Stimulated activated CD8-positive, alpha-beta memory T cell treated with anti-CD3 and anti-CD28 coated beads, Interleukin-15, amount 100 ng/mL, for 48 hours (primary cell): ENCODE results near the gene C19orf12.
"Not testable (repeated sequence)": the region's sequence is repeated elsewhere in the genome, so short reads cannot be mapped to it uniquely, and the experiment has no call there.

Experiments
- DNase-seq, 2 donors: peaks; one replicate each; pipeline ENCODE4 v3.0.0-alpha.2; 2020; ENCODE audit warnings: low read depth in 2 of 2

The C19orf12 gene

DNA sequence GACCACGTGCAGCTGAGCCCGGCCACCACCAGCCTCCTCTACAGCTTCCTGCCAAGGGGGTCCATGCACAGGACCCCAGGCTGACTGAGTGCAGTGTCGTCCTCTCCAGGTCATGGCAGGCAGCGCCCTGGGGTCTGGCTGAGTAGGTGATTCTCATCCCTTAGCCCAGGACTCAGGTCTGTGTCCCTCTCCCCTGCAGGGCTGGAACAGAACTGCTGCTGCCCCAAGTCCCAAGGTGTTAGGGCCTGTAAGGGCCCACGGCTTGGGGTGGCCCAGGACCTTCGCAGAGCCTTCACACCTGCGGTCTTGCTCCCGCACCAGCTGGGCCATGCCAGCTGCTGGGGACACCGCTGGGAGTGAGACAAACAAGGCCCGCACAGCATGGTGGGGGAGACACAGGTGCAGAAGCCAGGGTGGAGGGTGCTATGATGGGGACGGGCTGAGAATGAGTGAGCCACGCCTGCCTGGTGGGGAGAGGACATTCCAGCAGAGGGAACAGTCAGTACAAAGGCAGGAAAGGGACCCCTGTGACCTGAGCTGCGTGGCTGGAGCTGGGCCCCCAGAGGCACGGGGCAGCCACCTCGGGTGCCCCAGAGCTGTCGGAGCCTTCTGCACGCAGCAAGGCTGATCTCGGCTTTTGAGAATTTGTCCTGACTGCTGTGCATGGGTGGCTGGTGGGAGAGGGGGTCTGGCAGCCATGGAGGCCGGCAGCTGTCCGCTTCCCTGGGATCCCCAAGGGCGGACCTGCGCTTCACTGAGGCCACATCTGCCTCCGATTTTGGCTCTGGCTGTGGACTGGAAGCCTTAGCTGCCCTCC is 37.9 kb downstream of the C19orf12 start:
- DNase-seq: no peak

DNA sequence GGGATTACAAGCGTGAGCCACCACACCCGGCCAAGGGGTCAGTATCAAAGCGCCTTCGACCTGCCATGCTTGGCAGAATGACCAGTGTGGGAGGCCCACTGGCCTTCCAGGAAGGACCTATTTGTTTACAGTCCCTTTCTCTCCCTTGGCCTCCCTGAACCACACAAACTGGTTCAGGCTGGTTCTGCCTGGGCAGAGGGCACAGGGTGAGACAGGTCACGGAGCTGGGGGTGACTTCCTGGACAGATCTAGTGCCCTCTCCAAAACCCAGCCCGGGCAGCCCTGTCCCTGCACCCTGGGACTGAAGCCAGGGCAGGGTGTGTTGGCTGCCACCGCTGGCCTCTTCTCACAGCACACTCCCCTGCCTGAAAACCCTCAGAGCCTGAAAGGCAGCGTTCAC is 38.5 kb downstream of the C19orf12 start:
- no peak for DNase-seq

DNA sequence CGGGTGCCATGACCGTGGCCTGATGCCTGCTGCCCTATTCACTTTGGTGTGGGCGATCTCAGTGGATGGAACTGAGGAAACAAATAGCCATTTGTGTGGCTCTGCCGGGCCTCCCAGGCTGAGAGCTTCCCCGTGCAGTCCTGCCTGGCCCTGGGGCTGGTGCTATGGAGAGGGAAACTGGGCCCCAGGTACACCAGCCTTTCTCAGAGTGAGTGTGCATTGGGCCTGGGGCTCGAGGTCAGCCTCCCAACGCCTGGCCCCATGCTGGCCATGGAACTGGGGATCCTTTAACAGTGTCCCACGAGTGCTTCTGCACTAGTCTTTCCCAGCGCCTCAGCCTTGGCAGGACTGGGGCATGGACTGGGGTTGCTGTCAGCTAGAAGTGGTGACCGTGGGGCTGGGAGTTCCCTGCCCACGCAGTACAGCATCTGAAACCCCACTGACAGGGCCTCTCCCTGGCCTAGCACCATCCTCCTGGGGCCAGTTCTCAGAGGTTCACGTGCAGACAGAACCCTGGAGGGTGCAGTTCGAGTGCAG is 39.3 kb downstream of the C19orf12 start:
- DNase-seq: no peak

DNA sequence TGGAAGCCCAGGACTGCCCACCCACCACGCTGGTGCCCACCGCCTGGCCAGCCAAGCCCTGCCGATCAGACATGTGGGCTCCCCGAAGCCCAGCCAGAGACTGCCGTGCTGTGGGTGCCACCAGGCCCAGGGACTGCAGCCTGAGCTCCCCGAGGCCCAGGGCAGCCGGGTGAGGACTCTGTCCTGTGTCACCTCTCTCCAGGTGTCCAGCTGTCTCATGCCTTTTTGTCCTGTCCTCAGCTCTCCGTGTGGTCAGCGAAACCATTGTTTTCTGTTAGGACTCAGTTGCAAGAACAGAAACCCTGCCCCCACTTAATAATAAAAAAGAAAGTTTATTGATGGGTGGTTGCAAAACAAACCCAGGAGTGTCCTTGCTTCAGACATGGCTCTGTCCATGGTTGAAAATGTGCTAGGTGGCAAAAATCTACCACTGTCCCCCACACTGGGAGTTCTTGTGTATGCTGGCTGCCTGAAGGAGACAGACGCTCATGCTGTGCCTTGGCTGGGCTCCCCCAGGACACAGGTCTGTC is 39.9 kb downstream of the C19orf12 start:
- DNase-seq: no peak

DNA sequence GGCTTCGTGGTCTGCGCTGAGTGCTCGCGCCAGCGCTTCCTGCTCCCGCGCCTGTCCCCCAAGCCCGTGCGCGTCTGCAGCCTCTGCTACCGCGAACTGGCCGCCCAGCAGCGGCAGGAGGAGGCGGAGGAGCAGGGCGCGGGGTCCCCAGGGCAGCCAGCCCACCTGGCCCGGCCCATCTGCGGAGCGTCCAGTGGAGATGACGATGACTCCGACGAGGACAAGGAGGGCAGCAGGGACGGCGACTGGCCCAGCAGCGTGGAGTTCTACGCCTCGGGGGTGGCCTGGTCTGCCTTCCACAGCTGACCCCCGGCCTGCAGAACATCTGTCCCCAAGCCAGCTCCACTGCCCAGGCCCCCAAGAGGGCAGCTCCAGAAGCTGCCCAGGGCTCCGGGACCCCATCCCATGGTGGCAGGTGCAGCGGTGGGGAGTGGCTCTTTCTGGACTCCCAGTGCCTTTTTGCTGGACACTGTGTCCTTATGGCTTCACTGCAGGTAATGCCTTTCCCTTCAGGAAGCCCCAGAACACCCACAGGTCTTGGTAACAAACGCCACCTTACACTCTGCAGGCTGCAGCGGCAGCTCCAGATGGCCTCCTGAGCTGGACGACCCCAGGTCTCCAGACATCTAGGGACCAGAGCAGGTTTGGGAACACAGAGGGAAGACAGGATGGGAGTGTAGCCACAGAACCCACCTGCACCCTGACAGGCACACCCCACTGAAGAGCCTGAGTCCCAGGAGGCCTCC is 40.5 kb downstream of the C19orf12 start:
- no peak for DNase-seq

DNA sequence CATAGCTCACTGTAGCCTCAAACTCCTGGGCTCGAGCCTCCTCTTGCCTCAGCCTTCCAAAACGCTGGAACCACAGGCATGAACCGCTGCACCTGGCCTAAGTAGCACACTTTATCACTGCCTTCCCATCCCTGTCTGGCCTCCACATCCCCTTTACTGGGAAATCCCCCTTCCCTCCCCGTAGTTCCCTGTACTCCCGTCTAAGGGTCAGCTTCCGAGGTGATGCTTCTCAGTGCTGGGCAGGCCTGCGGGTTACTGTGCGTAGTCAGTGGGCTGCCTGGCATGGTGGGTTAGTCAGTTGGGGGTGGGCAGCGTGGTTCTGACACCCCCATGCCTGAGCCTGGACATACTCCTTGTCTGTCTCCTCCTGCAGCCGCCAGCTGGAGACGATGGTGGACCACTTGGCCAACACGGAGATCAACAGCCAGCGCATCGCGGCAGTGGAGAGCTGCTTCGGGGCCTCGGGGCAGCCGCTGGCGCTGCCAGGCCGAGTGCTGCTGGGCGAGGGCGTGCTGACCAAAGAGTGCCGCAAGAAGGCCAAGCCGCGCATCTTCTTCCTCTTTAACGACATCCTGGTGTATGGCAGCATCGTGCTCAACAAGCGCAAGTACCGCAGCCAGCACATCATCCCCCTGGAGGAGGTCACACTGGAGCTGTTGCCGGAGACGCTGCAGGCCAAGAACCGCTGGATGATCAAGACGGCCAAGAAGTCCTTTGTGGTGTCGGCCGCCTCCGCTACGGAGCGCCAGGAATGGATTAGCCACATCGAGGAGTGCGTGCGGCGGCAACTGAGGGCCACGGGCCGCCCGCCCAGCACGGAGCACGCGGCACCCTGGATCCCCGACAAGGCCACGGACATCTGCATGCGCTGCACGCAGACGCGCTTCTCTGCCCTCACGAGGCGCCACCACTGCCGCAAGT is 41.4 kb downstream of the C19orf12 start:
- DNase-seq: no peak

DNA sequence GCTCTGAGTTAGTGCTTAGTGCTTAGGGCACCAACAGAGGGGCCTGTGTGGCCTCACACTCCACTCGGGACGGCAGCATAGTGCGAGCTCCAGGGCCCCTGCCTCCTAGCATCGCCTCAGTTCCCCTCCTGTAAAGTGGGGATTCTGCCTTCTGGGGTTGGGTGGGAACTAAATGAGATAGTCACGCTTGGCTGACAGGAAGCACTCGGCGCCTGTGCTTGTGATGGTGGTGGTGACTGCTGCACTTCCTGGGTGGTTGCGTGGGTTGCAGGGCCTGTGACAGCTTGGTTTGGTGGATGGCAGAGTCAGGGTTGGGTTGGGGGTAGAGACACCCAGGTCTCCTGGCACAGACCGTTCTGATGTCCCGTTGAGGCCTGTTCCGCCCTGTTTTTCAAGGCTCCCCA is 42.1 kb downstream of the C19orf12 start:
- DNase-seq: peak; percentile 76 to 81

DNA sequence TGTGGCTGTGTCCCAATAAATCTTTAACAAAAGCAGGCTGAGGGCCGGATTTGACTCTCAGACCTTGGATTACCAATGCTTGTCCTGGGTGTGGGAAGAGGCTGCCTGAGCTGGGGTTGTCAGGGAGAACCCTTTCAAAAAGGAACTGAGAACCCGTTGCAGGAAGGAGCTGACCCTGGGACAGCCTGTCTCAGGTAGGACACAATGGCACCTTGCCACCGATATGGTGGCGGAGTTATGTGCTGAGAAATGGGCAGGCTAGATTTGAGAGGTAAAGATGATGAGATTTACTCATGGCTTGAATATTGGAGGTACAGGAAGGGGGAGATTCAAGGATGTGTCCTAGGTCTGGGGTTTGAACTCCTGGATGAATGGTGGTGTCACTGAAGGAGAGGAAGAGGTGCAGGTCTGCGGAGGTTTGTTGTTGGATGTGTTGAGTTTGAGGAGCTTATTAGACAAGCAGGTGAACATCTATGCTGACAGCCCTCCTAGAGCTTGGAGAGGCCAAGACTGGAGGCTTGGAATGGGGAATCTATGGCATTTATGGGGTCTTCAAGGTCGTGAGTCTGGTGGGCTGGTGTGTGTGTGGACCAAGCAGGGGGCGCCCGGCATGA is 42.6 kb downstream of the C19orf12 start:
- DNase-seq: no peak

DNA sequence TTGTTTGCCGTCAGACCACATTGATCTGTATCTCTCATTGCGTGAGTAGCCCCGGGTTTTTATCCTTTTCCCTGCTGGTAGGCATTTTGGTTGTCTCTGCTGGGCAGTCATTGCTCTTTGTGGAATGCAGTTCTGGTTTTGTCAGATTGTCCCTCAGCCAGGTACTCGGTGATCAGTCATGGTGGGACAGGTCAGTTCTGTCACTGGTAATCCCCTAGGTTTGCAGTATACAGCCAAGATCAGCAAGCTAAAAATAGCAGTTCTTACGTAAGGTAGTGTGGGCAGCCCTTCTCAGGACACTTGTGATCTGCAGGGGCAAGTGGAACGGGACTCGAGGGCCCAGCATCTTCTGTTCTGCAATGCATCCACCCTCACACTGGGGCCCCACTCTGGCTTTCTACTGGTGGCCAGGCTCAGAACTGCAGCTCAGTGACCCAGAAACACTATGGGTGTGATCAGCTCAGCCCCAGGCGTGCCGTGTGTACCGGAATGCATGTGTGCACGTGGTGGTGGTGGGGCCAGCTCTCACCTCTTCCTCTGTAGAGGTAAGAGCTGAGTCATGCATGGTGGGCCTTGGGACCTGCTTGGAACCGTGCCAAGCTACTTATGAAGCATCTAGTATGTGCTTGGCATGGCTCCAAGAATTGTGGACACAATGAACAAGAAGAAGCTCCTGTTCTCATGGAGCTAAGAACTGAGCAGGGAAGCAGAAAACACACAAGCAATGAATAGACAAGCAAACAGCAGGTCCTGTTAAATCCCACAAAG is 43.5 kb downstream of the C19orf12 start:
- peak; percentile 84 to 87 for DNase-seq

DNA sequence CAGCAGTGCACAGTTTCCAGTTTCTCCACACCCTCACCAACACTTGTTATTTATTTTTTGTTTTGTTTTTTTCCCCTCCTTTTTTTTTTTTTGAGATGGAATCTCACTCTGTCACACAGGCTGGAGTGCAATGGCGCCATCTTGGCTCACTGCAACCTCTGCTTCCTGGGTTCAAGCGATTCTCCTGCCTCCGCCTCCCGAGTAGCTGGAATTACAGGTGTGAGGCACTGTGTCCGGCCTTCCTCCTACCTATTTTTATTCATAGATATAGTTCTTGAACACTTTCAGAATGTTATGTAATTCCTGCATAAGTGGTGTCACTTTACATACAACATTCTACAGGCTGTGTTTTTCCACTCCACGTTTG is 44.1 kb downstream of the C19orf12 start:
- not testable (repeated sequence) for DNase-seq

DNA sequence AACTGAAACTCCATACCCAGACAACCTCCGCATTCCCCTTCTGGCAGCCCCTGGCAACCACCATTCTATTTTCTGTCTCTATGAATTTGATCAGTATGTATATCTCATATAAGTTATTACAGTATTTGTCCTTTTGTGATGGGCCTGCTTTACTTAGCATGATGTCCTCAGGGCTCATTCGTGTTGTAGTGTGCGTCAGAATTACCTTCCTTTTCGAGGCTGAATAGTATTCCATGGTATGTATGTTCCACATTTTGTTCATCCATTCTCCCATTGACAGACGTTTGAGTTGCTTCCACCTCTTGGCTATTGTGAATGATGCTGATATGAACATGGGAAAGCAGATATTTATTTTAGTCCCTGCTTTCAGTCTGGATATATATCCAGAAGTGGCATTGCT is 44.8 kb downstream of the C19orf12 start:
- DNase-seq: no peak

DNA sequence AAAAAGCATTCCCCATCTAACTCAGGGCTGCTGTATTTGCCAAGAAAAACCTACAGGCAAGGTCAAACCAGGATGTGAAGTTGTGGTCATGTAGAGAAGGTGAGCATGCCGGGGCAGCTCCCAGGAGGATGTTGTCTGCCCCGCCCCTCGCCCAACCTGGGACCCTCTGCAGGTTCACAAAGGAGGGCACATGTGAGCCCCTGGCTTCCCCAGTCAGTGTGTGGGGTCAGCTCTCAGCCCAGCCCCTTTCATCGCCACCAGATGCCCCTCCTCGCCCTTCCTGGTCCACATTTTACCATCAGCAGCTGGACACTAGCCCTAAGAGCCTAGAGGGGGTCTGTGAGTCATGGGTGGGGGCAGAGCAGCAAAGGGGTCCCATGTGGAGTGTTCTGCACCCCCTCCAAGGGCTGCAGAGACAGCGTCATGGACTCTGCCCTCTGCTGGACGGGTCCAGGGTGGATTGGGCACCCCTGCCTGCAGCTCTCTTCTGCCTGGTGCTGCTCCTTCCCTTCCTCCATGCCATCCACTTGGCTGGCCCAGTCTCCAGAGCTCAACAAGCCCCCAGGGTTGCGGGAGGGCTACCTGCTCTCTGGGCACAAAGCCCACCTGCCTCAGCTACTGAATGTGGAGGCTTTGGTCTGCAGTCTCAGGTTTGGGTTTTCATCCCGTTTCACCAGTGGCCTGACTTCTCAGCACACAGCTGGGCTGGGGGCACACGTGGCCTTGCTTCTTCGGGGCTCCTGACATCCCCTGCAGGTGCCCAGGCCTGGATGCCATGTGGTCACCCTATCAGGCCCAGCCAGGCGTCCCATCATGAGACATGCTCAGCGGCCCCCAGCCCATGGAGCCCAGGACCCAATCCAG is 46.1 kb downstream of the C19orf12 start:
- no peak for DNase-seq

DNA sequence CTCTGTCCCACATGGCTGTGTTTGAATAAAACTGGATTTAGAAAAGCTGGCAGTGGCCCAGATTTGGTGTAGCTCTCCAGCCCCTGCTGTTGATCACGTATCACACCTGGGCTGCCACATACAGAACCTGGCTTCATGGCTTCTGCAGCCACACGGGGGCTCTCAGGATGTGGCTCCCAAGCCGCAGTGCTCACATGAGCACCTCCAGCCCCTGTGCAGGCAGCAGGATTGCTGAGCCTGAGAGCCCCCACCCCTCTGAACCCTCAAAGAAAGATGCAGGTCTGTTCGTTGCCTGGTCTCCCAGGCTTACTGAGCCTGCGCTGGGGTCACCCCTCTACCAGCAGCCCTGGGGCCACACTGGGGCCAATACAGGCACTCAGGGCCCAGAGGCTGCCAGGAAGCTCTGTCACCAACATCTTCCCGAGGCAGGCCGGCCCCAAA is 47.1 kb downstream of the C19orf12 start:
- peak in 1 of 2 donors; percentile 45 for DNase-seq

DNA sequence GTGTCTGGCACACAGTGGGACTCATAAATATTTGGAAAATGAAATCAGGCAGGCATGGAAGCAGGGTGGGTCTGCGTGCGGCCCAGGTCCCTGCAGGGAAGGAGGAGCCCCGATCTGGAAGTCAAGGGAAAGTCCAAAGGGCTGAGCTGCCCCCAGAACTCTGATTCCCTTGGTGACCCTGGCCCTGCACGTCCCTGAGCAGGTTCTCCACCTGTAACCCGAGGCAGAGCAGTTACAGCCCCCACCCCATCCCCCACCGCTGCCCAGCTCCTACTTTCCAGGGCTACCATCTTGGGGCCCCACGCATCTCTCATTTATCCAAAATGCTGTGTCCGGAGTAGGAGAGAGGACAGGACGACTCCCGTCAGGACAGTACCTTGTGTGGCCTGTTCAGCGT is 47.7 kb downstream of the C19orf12 start:
- no peak for DNase-seq

DNA sequence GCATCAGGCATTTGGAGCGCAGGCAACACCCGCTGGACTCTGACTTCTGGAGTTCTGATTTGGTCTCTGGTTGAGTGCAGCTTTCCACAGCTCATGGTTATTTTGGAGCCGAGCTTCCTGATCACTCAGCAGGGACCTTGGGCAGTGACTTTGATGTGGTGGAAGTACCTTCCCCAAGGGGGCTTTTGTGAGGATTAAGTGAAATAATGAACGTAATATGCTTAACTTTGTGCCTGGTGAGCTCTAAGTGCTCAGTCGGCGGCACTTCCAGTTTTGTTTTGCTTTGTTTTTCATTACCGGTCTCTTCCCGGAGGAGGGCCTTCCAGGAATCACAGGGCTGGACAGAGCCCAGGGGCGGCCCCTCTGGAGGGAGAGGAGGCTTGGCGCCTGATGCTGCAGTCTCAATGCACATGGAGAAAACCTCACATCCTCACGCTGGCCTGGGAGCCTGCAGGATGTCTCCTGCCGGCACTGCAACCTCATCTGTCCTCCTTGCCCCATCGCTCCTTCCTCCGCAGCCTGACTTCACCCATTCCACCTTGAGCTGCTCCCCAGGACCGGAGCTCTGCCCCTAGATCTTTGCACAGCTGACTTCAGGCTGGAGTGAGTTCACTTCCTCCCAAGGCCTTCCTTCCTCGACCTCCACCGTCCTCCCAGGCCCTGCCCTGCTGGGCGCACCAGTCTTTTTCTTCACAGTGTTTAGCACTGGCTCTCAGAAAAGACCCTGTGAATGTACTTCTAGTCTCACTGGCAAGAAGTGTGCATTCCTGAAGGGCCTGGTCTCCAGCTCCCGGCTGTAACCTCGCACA is 48.3 kb downstream of the C19orf12 start:
- DNase-seq: no peak

DNA sequence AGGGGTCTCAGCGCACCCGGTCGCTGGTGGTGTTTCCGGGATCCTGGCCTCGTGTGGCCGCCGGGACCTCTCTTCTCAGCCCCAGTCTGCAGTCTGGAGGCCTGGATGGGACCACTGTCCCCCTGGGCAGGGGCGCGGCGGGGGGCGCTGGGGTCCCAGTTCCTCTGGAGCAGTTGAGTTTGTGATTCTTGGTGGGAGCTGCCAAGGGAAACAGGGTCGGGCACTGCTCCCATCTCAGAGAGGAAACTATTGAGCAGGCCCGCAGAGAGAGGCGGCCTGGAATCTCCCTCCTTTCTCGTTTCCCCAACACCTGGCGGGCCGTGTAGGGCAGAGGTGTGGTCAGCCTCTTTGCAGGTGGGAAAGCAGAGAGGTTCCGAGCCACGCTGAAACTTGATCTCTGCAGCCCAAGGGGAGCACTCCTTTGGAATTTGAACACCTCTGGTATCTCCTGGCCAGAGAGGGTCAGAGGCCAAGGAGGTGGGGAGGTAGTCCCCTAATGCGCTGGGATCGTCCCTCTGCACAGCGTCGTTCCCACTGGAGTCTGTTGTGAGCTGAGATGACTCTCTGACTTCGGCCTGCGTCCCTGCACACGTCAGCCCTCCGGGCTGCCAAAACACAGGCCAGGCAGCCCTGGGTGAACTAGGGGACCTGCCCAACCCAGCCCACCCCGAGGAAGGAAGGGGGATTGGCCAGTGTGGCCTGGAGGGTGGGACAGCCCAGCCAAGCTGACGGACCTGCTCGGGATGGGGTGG is 49.1 kb downstream of the C19orf12 start:
- DNase-seq: no peak

DNA sequence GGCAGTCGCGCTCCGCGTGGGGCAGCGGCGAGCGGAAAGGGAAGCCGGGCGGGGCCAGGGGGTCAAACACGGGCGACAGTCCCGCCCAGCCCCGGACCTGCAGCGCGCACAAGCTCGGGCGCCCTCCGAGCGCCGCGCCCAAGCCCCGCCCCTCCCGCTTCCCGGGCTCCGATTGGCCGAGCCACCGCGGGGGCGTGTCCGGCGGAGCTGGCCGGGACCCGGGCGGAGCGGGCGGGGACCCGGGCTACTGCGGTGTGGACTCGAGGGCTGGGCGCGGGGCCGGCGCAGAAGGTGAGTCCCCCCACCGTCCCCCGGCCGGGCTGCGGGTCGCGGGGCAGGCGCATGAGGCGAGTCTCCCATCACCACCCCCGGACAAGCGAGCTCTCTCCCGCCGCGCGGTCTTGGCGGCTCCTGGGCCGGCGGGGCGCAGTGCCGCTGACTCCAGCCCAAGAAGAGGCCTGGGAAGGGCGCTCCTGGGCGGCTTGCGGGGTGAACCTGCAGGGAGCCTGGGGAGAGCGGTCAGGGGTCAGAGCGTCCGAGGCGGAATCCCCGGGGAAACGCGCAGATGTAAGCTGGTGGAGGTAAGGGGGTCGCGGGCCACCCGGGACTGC is 49.7 kb downstream of the C19orf12 start, which contains the start of gene PLEKHF1:
PLEKHF1 (plus strand) TSS at position 247 of the 611 bp plus-strand sequence. CDS start 8,379 bp downstream, outside the sequence.
- DNase-seq: peak; percentile 81 to 82
